ENCODE results near the gene KCNF1.

DNA sequence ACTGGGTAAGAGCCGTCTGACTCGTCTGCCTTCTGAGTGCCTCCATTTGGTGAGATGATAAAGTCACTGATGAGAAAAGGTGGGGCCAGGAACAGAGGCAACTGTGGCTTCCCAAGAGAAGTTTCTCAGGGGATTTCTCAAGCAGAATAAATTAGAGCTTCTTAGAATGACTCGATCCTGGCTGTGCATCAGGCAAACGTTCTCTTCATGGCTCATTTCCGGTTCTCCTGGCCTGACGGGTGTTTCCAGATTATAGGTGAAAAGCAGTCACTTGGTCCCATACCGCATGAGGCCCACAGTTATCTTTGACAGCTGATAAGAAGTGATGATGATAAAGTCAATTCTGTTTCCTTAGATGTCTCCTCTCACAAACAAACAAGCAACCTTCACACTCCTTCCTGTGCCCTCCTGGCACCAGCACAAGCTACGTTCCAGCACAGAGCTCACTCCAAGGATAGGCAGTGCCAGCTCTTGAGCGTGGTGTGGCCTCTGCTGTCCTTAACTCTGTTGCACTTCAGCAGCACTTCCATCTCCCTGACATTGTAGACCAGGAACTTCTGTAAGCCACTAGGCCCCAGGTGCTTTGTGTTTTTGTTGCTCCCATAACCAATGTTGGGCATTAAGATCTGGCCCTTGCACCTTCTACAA is 37.8 kb upstream of the KCNF1 start:
- TF ChIP-seq CTCF (IDR thresholded peaks at IDR 0.05; ENCODE audit: insufficient read depth, low read depth, low read length) (no peak), EZH2 (IDR thresholded peaks at IDR 0.05; ENCODE audit: insufficient read depth, low read length) (no peak)
